GM18498 (cell line): ENCODE results near the gene MMAB.

ENCODE experiments used
- ATAC-seq: cut with Tn5 transposase; IDR thresholded peaks from one replicate; pipeline ENCODE4 v1.9.1; 2021; ENCODE audit warnings: mild to moderate bottlenecking, moderate library complexity; ENCODE audit not compliant: unreplicated experiment

The MMAB gene

DNA sequence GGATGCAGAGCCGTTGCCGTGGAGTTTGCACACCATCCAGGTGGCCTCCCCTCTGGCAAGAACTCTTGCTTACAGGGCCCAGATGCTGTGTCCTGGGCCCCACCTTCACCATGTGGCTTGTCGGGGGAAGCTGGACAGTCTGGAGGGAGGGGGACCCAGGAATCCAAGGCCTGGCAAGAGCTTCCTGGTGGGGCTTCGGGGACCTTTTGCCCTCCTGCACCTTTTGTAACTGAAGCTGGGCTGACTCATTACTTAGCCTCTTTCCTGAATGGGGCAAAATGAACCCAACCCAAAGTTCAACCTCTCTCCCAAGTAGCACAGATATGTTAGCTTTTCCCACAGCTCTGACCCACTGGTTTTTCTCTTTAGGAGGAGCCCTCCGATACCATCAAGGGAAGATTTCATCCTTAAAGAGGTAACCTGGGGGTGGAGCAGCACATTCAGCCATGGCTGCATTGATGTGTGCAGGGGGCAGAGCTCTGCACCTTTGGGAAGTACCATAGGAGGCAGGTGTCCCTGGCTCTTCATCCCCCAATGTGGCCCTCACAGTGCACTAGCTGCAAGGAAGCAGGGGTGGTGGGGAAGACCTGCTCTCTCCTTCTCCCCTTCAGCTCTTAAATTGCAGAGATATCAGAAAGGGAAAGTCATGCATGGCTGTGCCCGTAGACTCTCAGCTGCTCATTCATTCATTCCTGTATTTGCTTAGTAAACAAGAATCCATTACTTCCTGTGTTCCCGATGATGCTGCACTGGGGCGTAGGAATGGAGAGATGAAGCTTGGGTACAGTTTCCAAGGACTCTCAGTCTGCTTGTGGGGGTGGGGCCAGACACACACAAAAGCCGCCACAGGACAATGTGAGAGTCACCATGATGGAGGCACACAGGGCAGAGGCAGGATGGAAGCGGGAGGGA, 13.3 kb upstream of the MMAB start:
- ATAC-seq, result no peak

DNA sequence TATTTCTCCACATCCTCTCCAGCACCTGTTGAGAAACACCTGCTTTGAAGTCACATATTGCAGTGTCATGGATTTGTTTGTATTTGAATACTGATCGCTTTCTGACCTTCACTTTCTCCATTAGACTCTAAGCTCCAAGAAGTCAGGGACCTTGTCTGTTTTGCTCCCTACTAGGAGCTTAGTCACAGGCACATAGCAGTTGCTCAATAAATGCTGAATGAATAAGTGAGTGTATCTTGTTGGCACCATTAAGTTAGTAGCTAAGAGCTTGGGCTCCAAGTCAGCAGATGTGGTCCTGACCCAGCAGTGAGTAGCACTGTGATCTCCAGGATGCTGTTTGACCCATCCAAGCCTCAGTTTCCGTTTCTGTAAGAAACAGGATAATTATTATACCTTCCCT, 10.4 kb upstream of the MMAB start:
- ATAC-seq, result no peak

DNA sequence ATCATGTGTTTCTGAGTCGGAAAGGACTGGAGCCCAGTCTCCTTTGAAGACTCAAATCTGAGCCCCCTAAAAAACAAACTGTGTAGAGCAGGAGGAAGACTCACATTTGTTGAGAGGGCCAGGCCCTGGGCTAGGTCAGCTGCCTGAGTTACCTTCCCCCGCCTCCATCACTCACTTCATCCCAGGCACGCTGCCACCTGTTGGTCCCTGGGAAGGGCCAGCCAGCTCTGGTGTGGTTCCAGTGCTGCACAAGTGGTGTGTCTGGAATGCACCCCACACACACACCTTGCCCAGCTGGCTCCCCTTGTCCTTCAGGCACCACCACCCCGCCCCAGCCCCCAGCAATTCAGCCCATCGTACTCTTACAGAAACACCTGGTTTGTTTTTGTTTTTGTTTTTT, 9.3 kb upstream of the MMAB start:
- no peak for ATAC-seq

DNA sequence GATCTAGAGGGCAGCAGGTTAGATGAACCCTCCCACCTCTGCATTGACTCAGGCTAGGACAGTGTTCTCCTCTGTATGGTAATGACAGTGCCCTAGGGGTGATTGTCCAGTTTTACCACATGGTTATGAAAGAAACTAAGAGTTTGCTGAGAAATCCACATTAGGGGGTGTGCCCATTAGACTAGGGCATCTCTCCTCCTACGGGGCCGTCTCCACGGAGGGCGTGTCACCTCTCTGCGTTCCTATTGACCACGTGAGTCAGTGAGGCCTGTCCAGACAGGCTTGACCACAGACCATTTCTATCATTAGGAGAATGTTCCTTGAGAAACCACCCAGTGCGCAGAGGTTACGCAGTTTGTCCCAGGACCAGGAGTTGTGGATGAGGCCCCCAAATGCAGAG, 8.6 kb upstream of the MMAB start:
- no peak for ATAC-seq

DNA sequence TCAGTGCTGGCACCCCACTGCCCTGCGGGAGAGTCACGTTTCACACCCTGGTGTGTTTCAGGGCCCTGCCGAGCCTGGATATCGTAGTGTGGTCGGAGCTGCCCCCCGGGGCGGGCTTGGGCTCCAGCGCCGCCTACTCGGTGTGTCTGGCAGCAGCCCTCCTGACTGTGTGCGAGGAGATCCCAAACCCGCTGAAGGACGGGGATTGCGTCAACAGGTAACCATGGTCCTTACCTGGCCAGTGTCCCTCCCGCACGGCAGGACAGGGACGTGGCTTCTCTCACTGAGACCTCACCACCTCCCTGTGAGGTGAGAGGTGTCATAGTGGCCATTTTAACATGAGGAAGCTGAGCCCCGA, 8.0 kb upstream of the MMAB start:
- ATAC-seq, result no peak

DNA sequence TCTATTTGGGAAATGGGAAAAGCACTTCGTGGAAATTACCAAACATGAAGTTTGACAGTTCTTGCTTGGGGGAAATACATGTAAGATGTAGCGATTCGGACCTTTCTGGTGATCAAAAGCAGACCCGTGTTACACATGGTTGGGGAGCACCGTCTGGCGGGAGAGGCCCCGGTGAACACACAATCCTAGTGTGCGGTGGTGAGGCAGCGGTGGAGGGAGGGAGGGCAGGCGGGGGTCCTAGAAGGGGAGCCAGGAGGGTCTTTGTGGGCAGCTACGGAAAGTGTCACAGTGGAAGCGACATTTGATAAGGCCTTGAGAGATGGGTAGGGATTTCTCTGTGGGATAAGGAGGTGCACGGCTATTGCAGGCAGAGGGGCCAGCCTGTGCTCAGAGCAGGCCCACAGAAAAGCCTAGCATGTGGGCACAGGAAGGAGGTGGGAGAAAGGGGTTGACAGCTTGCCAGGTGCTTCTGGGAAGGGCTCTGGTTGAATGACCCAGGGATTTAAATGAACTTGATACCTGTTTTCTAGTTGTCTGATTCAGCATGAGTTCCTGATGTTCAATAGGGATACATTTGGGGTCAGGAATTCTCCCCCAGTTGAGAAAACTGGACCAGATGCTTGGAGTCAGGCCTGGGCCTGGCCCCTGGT, 7.5 kb upstream of the MMAB start:
- no peak for ATAC-seq

DNA sequence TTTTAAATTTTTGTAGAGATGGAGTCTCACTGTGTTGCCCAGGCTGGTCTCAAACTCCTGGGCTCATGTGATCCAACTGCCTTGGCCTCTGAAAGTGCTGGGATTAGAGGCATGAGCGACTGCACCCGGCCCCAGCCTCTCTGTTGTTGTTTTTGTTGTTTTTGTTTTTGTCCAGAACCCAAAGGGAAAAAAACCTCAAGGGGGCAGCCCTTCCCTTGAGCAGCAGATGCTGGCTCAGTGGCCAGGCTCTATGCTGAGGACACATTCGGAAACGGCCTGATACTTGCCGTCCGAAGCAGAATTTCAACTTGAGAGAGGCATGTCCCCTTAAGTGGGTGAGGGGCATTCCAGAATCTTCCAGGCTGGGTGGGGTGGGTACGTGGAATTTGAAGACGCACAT, 7.0 kb upstream of the MMAB start:
- no peak for ATAC-seq

DNA sequence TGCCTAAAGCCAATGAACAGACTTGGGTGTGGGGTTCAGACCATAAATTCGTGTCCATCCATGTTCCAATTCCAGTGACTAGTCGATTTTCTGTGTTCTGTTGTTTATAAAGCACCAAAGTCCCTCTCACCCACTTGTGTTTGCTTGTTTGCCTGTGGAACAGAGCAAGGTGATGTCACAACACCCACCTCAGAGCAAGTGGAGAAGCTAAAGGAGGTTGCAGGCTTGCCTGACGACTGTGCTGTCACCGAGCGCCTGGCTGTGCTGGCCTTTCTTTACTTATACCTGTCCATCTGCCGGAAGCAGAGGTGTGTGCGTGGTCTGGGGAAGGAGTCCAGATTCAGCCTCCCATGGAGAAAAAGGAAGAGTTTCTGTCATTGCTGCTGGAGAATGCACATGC, 6.3 kb upstream of the MMAB start:
- ATAC-seq, result no peak

DNA sequence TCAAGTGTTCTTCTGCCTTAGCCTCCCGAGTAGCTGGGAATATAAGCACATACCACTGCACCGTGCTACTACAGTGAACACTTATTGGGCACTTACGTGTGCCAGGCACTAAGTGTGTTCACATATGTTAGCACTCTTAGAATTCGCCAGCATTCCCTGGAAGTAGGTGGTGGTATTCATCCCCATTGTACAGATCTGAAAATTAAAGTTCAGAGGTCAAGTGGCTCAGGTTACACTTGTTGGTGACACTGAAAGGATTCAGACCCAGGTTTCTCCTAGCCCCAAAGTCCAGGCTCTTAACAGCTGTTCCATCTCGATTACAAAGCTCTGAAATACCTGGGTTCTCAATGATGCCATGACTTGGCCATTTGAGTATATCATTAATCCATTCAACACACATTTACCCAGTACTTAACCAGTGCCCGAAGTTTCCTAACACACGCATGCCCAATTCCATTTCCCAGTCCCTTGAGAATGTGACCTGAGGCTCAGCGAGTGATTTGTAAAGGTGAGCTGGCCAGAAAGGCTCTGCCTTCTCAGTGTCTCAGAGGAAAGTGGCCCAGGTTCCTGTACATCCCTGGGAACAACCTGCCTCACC, 5.1 kb upstream of the MMAB start:
- ATAC-seq, result no peak

DNA sequence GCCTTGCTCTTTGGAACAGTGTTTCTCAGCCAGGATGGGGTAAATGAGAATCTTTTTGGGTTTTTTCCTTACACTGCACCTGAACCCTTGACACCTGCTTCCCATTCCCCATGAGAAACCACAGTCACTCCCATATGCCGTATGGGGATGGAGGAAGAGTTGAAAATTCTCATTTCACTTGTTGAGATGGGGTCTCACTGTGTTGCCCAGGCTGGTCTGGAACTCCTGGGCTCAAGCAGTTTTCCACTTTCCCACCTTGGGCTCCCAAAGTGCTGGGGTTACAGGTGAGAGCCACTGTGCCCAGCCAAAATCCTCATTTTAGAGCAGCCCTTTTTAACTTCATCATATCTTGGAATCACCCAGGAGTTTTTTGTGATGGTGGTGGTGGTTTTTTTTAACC, 4.0 kb upstream of the MMAB start:
- ATAC-seq, result no peak

DNA sequence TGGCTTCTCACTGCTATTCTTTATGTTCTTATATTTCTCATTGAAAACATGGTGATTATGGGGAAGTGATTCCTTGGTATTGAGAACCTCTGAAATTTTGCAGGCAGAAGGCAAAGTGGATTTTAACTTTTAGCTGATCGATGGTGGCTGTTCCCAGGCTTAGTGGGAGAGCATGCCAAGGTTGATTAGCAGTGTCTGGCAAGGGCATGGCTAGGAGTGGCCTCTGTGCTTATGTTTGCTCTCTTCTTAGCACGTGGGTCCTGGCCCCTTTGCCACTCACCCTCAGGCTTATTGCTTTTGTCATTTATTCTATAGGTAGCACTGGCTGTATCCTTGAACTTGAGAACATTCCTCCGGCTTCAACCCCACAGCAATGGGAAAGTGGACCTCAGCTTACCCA, 2.4 kb upstream of the MMAB start:
- ATAC-seq, result no peak

DNA sequence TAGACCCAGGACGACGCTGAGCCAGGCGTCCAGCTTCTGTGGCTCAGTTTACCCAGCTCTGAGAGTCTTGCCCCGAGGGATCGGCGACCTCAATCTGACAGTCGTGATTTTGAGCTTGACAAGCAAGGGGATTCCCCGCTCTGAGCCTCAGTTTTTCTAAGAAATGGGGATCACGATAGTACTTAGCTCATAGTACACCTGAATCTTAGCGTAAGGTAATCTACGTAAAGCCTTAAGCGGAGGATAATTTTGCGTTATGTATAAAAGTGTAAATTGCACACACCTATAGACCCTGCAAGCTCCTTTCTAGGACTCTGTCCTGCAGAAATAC, 575 bp upstream of the MMAB start:
- ATAC-seq, result no peak

DNA sequence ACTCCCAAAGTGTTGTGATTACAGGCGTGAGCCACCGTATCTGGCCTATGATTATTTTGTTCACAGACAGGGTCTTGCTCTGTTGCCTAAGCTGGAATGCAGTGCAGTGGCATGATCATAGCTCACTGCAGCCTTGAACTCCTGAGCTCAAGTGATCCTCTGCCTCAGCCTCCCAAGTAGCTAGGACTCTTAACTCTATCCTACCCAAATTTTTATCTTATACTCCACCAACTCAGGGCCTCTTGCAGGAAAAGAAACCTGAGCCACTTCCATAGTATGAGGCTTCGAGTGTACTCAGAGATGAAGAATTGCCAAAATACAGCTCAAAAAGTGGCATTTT, 828 bp downstream of the MMAB start:
- ATAC-seq, result no peak

DNA sequence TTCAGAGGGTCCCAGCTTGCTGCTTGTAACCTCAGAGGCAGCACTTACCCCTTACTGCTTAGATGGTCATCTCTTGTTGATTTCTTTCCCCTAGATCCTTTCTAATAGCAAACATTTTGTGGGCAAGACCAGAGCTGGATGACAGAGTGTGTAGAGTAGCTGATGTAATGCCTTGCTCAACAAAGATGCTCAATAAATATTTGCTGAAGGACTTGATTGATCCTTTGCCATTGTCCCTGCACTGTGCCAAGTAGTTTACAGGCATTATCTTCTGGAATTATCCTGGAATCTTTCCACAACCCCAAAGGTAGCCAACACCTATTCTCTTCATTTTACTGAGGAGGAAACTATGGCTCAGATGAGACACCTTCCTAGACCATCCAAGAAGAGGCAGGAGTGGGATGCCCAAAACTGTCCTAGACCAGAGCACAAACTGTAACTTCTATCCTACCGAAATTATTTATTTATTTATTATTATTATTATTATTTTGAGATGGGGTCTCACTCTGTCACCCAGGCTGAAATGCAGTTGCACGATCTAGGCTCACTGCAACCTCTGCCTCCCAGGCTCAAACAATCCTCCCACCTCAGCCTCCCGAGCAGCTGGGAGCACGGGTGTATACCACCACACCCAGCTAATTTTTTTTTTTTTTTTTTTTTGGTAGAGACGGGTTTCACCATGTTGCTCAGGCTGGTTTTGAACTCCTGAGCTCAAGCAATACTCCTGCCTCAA, 1.4 kb downstream of the MMAB start:
- ATAC-seq, result no peak

DNA sequence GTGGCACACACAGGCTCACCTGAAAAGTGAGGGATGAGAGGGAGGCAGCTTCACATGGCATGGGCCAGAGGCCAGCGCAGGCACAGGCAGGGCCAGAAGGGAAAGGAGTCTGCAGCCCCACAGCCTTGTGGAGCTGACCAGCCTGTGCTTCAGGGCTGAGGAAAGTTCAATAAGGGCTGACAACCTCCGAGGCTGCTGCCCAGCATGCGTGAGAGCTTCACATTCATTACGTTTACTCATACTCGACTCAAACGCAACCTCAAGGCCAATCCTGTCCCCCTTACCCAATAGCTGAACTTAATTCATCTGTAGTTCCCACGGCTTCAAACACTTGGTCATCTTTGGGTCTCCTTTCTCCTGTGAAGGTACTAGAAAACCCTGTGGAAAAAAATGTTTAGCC, 4.8 kb downstream of the MMAB start:
- ATAC-seq, result no peak

DNA sequence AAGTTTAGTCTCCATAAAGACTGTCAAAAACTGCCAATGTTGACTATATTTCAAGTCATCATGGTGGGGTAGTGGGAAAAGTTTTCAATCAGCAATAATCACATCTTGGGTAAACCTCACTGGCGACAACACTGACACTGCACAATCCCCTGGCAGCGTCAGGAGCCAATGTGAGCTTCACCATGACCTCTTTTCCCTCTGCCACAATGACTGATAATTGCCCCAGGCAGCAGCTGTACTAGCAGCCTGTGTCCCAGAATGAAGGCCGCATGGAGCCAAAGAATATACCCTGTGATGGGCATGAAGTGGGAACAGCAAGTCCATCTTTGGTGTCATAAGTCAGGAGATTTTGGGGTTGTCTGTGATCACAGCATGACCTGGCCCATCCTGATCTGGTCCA, 5.3 kb downstream of the MMAB start:
- no peak for ATAC-seq

DNA sequence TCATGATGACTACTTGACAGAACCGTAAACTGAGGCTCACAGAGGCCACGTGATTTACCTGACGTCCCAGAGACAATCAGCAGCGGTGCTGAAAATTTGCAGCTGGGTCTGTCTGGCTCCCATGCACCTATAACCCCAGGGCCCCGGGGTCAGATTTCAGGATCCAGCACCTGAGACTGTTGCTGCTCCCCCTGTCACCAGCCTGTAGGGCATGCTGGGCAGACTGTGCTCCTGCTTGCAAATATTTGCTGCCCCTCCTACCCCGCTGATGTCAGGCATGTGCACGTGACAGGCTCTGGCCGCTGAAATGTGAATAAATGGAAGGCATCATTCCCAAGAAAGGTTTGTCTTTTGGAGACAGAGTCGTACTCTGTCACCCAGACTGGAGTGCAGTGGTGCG, 6.0 kb downstream of the MMAB start:
- no peak for ATAC-seq

DNA sequence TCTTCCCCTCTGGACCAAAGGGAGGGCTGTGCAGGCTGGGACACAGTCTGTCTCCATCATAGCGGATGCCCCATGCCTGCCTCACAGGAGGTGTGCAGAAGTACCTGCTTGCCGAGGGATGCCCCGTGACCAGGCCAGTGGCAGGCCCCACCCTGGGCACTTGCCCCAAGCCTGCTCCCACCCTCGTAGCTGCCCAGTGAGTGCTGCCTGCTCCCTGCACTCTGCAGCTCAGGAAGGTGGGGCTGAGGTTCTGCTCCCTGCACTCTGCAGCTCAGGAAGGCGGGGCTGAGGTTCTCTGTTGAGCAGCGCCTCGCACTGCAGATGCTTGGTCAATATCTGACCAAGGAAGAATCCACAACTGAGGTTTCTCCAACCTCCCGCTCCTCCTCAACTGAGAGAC, 6.9 kb downstream of the MMAB start:
- ATAC-seq, result no peak

DNA sequence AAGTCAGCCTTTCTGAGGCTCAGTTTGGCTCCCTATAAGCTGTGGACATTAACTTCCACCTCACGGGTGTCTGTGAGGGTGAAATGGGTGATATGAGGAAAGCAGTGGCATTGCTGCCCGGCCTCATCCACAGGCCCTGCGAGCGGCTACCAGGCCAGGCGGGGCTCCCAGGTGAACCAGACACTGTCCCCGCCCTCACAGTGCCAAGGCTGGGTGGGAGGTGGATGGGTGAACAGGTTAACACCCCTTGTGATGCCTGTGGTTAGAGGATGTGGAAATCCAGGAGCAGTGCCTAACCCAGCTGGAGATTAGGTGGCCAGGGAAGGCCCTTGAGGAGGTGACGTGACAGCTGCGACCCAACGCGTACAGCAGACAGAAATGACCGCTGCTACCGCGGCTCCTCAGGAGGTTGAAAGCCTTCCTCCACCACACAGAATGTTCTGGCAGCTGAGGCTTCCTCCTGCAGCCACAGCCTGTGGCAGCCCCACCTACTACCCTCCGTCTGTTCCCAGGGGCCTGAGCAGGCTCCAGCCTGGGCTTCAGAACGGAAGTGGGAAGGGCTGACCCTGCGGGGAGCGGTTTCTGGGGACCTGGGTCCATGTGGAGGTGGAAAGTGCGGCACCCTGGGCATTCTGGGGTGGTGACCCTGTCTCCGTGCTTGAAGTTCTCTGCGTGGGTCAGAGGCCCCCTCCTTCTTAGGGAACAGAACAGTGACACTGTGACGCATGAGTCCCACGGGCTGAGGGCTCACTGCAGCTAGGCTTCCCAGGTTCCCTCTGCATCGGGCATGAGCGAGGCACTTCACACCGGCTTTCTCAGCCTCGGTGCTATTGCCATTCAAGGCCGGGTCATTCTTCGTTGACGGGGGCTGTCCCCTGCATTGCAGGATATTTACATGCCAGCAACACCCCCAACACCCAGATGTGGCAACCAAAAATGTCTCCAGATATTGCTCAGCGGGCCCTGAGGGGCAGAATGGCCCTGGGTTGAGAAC, 9.7 kb downstream of the MMAB start:
- no peak for ATAC-seq

DNA sequence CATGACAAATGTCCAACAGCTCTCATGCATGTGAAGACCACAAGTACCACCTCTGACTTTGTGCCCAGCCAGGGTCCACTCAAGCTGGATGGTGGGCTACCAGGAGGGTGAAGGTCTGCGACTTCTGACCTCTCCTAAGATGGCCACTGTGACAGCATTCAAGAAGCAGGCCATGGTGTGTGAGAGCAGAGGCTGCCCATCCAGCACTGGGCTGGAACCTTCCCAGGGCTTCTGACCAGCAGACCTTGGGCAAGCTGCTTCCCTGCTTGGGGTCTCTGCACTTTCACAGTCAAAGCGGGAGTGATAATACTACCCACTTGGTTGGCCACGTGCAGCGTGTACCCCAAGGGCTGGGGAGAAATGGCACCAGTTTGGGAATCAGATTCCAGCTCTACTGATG, 10.4 kb downstream of the MMAB start:
- no peak for ATAC-seq

DNA sequence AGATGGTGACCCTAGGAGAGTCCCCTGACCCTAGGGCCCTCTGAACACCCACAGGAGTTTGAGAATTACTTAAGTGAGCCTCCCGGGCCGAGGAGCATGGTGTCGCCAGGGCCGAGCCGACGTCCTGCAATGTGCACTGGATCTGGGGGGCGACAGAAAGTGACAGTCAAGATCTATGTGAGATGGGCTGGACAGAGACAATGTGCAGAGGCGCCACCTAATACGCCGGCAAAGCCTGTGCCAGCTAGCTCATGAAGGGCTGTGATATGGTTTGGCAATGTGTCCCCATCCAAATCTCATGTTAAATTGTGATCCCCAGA, 11.6 kb downstream of the MMAB start:
- ATAC-seq, result no peak
